Cardiac ventricle fibroblast (primary cell): Measurements from ENCODE around the gene HRNR. TPM values are rescaled to one million over a fixed set of nuclear protein-coding genes. Genes with fewer than 3 reads are reported as not detected.

Experiments
- total RNA-seq: library from RNA; depleted of rRNA; stranded (reverse); fragments of >200 nt; gene quantifications from 2 replicates; pipeline ENCODE4 v1.2.3, GENCODE V29; 2015

HRNR gene
- not detected in 2 replicates for total RNA-seq

GRCh38 chr1:152224093-152224492 lies at the start of gene HRNR:
Gene HRNR (minus strand): TSS chr1:152224193. CDS start chr1:152223253, 940 bp downstream.

Other genes with a start within 250 kb of the HRNR start
- 253 and 261 TPM in 2 replicates for gene S100A10, start 230.3 kb downstream of the HRNR start, total RNA-seq
- gene S100A11, start 187.2 kb downstream of the HRNR start, total RNA-seq: 356 and 363 TPM in 2 replicates
- gene TCHHL1, start 135.1 kb downstream of the HRNR start, total RNA-seq: not detected in 2 replicates
- gene TCHH, start 108.7 kb downstream of the HRNR start, total RNA-seq: 0.06 TPM in 1 of 2 replicates, not detected in the other
- gene RPTN, start 65.0 kb downstream of the HRNR start, total RNA-seq: not detected in 2 replicates
- not detected in 2 replicates for gene FLG, start 101.0 kb upstream of the HRNR start, total RNA-seq
- gene FLG2, start 135.8 kb upstream of the HRNR start, total RNA-seq: not detected in 2 replicates
- not detected in 2 replicates for gene CRNN, start 190.1 kb upstream of the HRNR start, total RNA-seq